ENCODE results near the gene RAD51B. TPM values are rescaled to one million over a fixed set of nuclear protein-coding genes. Genes with fewer than 3 reads are reported as not detected.
"Not testable (repeated sequence)": the region's sequence is repeated elsewhere in the genome, so short reads cannot be mapped to it uniquely, and the experiment has no call there.

RAD51B gene
- polyA plus RNA-seq, 3 donors, result 2.4 to 4.9 (median 3.3) TPM

- 89 to 95% (median 91%) methylated on average over 14 of the region's 14 CpGs for WGBS, 3 donors
- H3K27ac ChIP-seq (ENCODE audit: low read depth, low read length), result no peak overlapping the region
These were observed 841.9 kb downstream of the RAD51B start for GRCh38 chr14:68661226-68662225.

- WGBS, 3 donors, result 85 to 87% (median 86%) methylated on average over 3 of the region's 3 CpGs
- H3K27ac ChIP-seq (ENCODE audit: low read depth, low read length), result no peak overlapping the region
These were observed 842.8 kb downstream of the RAD51B start for GRCh38 chr14:68662392-68662791.

DNA sequence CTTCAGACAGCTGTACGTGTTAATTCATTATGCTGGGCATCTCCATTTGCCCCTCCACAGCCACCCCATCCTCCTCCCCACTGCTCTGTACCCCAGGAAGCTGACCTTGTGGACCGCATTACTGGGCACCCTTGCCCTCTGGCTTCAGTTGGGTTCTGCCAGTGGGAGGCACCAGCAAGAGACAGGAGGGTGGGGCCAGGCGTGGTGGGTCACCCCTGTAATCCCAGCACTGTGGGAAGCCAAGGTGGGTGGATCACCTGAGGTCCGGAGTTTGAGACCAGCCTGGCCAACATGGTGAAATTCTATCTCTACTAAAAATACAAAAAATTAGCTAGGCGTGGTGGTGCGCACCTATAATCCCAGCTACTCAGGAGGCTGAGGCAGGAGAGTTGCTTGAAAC is 843.2 kb downstream of the RAD51B start:
- not testable (repeated sequence) for H3K27ac ChIP-seq (ENCODE audit: low read depth, low read length)
- 79 to 97% (median 81%) methylated on average over 5 to 6 of the region's 6 CpGs for WGBS, 3 donors

- 78 to 89% (median 84%) methylated on average over 9 of the region's 9 CpGs for WGBS, 3 donors
- H3K27ac ChIP-seq (ENCODE audit: low read depth, low read length), result no peak overlapping the region
These were observed 844.0 kb downstream of the RAD51B start for GRCh38 chr14:68663385-68664076.

DNA sequence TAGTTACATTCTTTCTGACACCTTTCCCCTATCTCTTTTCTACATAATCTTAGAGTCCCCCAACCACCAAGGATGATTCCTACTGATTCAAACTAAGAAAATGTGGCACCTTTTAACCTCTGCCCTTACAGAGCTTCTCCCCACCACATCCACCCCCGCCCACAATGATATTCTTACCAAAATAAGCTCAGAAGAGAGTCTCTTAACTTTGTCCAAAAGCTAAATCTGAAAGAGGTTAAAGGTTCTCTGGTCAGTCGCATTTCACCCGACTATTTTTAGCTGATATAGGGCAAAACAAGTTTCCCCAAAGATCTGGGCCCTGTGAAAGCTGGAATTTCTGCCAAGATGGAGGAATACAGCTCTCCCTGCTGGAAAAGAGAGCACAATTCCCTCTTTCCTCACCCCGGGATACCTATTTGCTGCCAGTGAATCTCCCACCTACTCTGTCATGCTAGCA is 844.7 kb downstream of the RAD51B start:
- 57 to 73% (median 59%) methylated on average over 4 of the region's 4 CpGs for WGBS, 3 donors
- H3K27ac ChIP-seq (ENCODE audit: low read depth, low read length), result no peak overlapping the region

GRCh38 chr14:68665131-68665530 is 845.6 kb downstream of the RAD51B start:
- no peak overlapping the region for H3K27ac ChIP-seq (ENCODE audit: low read depth, low read length)
- 61 to 75% (median 71%) methylated on average over 4 of the region's 4 CpGs for WGBS, 3 donors

GRCh38 chr14:68665792-68666204 is 846.2 kb downstream of the RAD51B start:
- H3K27ac ChIP-seq (ENCODE audit: low read depth, low read length), result no peak overlapping the region

GRCh38 chr14:68666236-68666635 is 846.7 kb downstream of the RAD51B start:
- 61 to 66% (median 64%) methylated on average over 2 of the region's 2 CpGs for WGBS, 3 donors
- H3K27ac ChIP-seq (ENCODE audit: low read depth, low read length), result no peak overlapping the region

DNA sequence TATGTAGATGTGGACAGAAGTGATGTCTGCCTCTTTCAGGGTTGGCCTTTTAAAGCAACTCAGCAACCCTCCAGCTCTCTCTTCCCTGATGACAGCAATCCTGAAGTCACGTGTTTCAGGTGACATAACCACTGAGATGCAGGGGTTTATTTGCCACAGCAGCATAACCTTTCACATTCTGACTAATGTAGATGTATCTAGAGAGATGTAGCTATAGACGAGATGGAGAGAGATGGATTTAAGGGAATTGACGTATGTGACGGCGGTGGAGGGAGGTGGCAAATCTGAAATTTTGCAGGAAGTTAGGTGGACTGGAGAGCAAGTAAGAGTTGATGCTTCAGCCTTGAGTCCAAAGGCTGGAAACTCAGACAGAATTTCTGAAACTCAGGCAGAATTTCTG is 847.3 kb downstream of the RAD51B start:
- 81 to 97% (median 96%) methylated on average over 5 of the region's 5 CpGs for whole genome bisulfite sequencing, 3 donors
- no peak overlapping the region for H3K27ac ChIP-seq (ENCODE audit: low read depth, low read length)

DNA sequence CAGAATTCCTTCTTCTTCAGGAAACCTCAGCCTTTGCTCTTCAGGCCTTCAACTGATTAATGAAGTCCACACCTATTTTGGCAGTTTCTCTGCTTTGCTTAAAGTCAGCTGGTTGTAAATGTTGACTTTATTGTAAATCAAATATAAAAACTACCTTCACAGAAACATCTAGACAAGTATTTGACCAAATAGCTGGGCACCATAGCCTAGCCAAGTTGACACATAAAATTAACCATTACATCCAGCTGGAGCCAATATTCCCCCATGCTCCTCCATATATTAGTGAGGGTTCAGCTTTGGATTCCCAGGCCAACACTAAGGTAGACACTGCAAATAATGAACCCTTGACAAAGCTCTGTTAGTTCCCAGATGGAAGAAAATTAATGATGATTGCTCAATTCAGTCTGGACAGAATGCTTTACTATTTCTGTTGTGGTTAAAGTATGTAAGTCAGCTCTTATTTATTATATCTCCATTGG is 847.8 kb downstream of the RAD51B start:
- no peak overlapping the region for H3K27ac ChIP-seq (ENCODE audit: low read depth, low read length)

GRCh38 chr14:68668028-68668427 is 848.4 kb downstream of the RAD51B start:
- WGBS, 3 donors, result 95 to 100% (median 96%) methylated on average over 4 of the region's 4 CpGs
- no peak overlapping the region for H3K27ac ChIP-seq (ENCODE audit: low read depth, low read length)

DNA sequence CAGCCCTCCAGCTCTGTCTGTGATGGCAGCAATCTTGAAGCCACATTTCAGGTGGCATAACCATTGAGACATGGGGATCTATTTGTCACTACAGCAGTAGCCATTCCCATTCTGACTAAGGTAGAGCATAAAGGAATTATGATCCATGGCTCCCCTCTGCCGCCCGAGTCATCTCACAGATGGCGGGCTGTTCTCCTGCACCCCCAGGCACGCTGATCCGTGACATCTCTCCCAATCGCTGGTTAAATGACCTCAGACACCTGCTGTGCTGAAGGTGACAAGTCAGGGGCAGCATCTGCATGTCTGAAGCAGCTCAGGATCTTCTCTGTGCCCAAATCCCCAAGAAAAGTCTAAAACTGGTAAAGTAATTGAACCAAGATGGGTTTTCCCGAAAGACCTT is 849.0 kb downstream of the RAD51B start:
- 79 to 88% (median 88%) methylated on average over 7 of the region's 7 CpGs for WGBS, 3 donors
- no peak overlapping the region for H3K27ac ChIP-seq (ENCODE audit: low read depth, low read length)

DNA sequence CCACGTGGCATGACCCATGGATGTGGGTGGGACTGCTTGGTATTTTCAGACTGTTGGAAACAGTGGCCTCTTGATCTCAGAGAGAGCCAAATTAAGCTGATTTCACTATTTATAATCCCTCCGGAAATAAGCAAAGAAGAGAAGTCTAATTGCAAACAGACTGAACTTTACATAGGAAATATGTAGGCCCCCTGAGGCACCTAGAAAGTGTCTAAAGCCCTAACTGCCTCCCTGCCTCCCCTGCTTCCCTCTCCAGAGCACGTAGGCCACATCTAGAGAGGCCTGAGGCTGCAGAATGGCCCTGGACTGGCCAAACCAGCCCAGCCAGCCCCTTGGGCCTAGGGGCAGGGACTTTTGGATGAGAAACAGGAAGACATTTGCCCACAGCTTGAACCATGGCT is 849.5 kb downstream of the RAD51B start:
- 52 to 61% (median 57%) methylated on average over 3 of the region's 3 CpGs for WGBS, 3 donors
- H3K27ac ChIP-seq (ENCODE audit: low read depth, low read length), result no peak overlapping the region

DNA sequence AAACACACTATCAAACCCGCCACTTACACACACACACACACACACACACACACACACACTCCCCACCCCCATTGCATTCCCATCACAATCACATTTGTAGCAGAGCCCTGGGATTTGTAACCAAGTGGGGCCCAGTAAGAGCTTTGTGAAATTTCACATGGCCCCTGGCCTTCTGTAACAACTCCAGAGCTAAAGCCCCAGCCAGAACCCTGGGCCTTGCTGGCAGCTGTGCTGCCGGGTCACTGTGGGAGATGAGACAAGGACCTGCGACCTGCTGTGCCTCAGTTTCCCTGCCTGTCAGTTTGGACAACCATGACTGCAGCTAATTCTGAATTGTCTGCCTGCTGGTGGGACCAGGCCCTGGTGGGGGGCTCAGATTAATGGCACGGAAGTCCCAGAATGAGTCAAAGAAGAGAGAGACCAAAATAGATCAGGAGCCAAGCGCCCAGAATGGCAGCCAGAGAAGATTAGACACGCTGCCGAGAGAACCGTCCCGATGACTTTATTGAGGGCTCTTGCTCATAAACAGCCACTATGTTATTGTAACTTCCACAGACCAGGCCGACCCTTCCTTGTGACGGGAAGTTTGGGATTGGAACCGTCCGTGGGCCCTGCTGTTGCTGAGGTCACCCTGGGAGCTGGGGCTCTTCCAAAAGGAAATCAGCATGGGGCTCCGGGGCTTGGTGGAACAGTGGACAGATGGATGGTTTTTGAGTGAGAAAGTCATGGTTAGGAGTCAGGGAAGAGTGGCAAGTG is 850.2 kb downstream of the RAD51B start:
- no peak overlapping the region for H3K27ac ChIP-seq (ENCODE audit: low read depth, low read length)
- WGBS, 3 donors, result 61 to 81% (median 69%) methylated on average over 14 of the region's 14 CpGs

- no peak overlapping the region for H3K27ac ChIP-seq (ENCODE audit: low read depth, low read length)
- 82 to 100% (median 85%) methylated on average over 1 of the region's 1 CpG for WGBS, 3 donors
These were observed 850.8 kb downstream of the RAD51B start for GRCh38 chr14:68670359-68670715.

DNA sequence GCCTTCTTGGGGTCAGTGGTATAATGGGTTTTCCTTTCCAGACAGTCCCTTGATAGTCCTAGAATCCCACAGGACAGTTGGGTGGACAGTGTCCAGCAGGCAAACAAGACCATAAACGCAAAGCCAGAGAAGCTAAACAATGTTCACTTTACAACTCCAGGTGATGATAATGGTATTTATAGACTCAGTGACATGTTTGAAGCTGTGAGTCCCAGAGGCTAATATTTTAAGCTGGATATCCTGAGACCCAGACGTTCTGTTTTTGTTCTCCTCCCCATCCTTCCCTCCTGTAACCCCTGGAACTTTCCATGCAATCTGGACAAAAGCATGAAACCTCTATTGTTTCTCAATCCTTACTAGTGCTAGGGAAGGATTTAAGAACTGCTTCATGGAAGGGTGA is 852.3 kb downstream of the RAD51B start:
- 45 to 51% (median 47%) methylated on average over 2 of the region's 2 CpGs for WGBS, 3 donors
- no peak overlapping the region for H3K27ac ChIP-seq (ENCODE audit: low read depth, low read length)

DNA sequence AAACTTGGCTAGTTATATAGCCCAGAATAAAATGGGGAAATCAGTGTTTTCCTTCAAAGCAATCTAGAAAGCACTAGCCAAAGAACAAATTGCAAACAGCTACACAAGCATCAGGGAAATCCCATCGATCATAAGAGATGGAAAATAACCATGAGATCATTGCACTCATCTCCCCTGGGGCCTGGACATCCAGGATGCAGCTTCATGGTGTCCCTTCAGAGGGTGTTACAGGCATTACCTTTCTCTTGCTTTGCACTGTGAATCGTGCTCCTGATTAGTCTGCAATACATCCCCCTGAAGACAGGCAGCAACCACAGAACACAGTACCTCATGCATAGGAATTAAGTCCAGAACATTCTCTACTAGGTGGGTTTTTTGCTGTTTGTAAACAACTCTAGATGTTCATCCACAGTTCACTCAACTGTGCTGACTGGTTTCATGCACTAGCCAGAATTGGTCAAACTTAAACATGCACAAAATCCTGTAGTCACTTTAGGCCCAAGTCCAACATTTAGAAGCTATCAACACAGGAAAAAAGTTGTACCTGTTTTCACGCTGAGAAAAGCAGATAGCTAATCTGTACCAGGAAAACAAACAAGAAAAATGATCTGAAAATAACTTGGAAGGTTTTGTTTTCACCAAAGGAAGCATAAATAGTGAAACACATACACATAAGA is 853.2 kb downstream of the RAD51B start:
- 22 to 53% (median 42%) methylated on average over 3 of the region's 3 CpGs for WGBS, 3 donors
- H3K27ac ChIP-seq (ENCODE audit: low read depth, low read length), result no peak overlapping the region

- H3K27ac ChIP-seq (ENCODE audit: low read depth, low read length), result no peak overlapping the region
- 76 to 79% (median 78%) methylated on average over 5 of the region's 5 CpGs for WGBS, 3 donors
These were observed 853.9 kb downstream of the RAD51B start for GRCh38 chr14:68673464-68673863.

Measured in adipose tissue (tissue), 3 donors.